ENCODE data around the gene STMP1. TPM values are rescaled to one million over a fixed set of nuclear protein-coding genes. Genes with fewer than 3 reads are reported as not detected.
A peak's percentile ranks its signal among the peaks of the same experiment; 100 is the strongest.

STMP1 gene
- total and polyA plus RNA-seq, 12 donors: 20.8 to 52.4 (median 32.5) TPM

DNA sequence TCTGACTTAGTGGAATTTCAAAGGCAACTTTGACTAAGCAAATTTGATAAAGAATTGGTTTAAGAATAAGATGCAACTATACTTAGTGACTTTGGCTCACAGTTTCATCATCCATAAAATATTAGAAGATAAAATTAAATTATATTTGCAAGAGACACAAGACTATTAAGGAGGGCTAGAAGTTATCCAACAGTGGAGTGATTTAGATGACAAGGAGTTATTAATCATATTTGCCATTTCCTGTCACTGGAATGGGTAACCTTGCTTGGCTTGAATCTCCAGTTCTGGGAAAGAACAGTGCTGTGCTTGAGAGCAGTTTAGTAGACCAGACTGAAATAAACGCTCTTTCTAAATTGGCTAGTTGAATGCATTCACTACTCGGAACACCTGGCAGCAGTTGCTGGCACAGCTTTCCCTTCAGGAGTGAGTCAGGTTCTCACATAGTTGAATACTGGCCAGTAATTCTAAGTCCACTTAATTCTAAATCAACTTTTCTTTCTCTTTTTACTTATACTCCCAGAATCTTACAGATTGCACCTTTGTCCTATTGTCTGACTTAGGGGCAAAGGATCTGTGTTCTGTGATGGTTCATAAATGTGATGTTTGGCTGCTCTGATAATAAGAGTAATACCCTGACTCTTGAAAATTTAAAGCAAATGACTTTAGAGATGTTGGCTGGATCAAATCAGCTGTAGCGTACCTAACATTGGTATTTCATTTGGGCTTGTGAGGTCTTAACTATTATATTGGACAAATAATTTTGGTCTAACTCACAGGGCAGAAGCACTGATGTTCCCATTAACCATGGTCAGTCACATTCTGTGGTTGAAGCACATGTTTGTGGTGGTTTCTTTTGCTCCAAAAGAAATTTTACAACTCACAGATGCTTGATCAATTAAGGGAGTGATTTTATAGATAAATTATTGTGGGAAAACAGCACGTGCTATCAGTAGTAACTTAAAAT, 16.6 kb downstream of the STMP1 start:
- TF ChIP-seq POLR2A (IDR thresholded peaks at IDR 0.05): no peak
- TF ChIP-seq CTCF (IDR thresholded peaks at IDR 0.05): no peak
- Histone ChIP-seq H3K27me3 (no peaks in the 10 kb centered on the region), H3K9me3 (replicated peaks in 1 of 3) (no peaks in the 10 kb centered on the region), H3K4me1 (replicated peaks in 1 of 2) (peaks cover 11 to 13% of the 10 kb centered on the region in 2 donors), H3K36me3 (replicated peaks in 1 of 2) (peaks cover 0 to 24% of the 10 kb centered on the region in 2 donors), H3K27ac (no peak overlapping the region), H3K4me3 (no peak overlapping the region)
- WGBS, 4 donors: 60 to 72% (median 64%) methylated on average over 4 of the region's 4 CpGs
- DNase-seq: peak in 6 of 7 donors; percentile 57 to 79 (median 68)
- intact Hi-C loops (cut with DNase I): loop anchor here (10.0 kb wide), 2 partner anchors 116 to 326 kb away; no protein-coding TSS in a partner anchor

- 81 to 93% (median 88%) methylated on average over 5 of the region's 5 CpGs for WGBS, 4 donors
- H3K4me1 ChIP-seq (replicated peaks in 1 of 2): peaks cover 9 to 28% of the 10 kb centered on the region in 2 donors
- intact Hi-C loops (cut with DNase I): loop anchor here in 1 of 2 donors (10.0 kb wide), 1 partner anchor 333 kb away; no protein-coding TSS in a partner anchor
- no peak overlapping the region for H3K27ac ChIP-seq
- TF ChIP-seq POLR2A (IDR thresholded peaks at IDR 0.05) (no peak), CTCF (IDR thresholded peaks at IDR 0.05) (no peak)
- peaks cover 0 to 1% of the 10 kb centered on the region in 2 donors for H3K36me3 ChIP-seq (replicated peaks in 1 of 2)
- no peak overlapping the region for H3K4me3 ChIP-seq
- no peak for DNase-seq
- no peaks in the 10 kb centered on the region for H3K9me3 ChIP-seq (replicated peaks in 1 of 3)
- no peaks in the 10 kb centered on the region for H3K27me3 ChIP-seq
Measured at GRCh38 chr7:135681762-135682161, 19.4 kb downstream of the STMP1 start.

DNA sequence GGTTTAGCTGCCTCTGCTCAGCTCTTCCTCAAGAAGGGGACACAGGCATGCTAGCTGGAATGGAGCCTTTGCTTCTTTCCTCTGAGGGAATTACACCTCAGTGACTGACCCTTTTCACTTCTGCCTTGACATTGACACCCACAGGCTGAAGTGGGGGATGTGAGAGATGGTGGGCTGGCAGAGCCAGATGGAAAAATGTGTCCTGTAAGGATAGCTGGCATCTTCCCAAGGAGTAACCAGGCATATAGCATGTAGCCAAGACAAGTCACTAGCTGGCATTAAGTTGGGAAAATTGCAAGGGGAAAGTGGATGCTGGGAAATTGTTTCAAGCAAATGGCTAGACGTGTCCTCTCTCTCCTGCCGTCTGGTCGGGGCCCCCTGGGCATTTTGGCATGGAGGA, 19.9 kb downstream of the STMP1 start:
- no peak overlapping the region for H3K27ac ChIP-seq
- intact Hi-C loops (cut with DNase I): loop anchor here in 1 of 2 donors (10.0 kb wide), 1 partner anchor 333 kb away; no protein-coding TSS in a partner anchor
- no peaks in the 10 kb centered on the region for H3K36me3 ChIP-seq (replicated peaks in 1 of 2)
- TF ChIP-seq CTCF (IDR thresholded peaks at IDR 0.05): no peak
- no peak for TF ChIP-seq POLR2A (IDR thresholded peaks at IDR 0.05)
- no peak overlapping the region for H3K4me3 ChIP-seq
- H3K4me1 ChIP-seq (replicated peaks in 1 of 2): peaks cover 9 to 28% of the 10 kb centered on the region in 2 donors
- no peak for DNase-seq
- H3K9me3 ChIP-seq (replicated peaks in 1 of 3): no peaks in the 10 kb centered on the region
- H3K27me3 ChIP-seq: no peaks in the 10 kb centered on the region
- WGBS, 4 donors: 78 to 96% (median 89%) methylated on average over 3 of the region's 3 CpGs

DNA sequence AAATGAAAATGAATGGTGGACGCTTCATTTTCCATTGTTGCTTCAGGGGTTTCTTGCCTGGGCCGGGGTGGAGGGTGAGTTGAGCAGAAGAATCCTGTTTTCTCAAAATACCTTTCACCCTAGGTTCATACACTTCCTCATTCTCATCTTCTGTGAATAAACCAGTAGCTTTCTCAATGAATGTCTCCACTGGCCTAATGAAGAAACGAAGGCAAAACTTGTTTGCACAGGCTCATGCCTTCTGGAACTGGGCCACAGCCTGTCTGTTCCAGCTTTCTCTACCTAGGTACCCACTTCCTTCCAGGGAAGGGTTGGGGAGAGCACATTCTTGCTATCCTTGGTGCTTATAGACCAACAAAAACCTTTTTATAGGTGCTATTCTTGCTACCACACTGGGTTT, 21.3 kb downstream of the STMP1 start:
- Histone ChIP-seq H3K36me3 (replicated peaks in 1 of 2) (no peaks in the 10 kb centered on the region), H3K27me3 (no peaks in the 10 kb centered on the region), H3K4me3 (no peak overlapping the region), H3K27ac (peak overlapping the region in 2 of 5 donors; percentile 34 to 55), H3K9me3 (replicated peaks in 1 of 3) (no peaks in the 10 kb centered on the region), H3K4me1 (replicated peaks in 1 of 2) (peaks cover 5 to 25% of the 10 kb centered on the region in 2 donors)
- no peak for DNase-seq
- TF ChIP-seq CTCF (IDR thresholded peaks at IDR 0.05) (no peak), POLR2A (IDR thresholded peaks at IDR 0.05) (no peak)
- WGBS, 4 donors: 86 to 96% (median 92%) methylated on average over 3 of the region's 3 CpGs
- intact Hi-C loops (cut with DNase I): loop anchor here in 1 of 2 donors (10.0 kb wide), 1 partner anchor 331 kb away; no protein-coding TSS in a partner anchor

All from adrenal gland (tissue), 12 donors.